Measurements from ENCODE around the gene OR51V1.
"Not testable (repeated sequence)": the region's sequence is repeated elsewhere in the genome, so short reads cannot be mapped to it uniquely, and the experiment has no call there.

The OR51V1 gene, protein sequence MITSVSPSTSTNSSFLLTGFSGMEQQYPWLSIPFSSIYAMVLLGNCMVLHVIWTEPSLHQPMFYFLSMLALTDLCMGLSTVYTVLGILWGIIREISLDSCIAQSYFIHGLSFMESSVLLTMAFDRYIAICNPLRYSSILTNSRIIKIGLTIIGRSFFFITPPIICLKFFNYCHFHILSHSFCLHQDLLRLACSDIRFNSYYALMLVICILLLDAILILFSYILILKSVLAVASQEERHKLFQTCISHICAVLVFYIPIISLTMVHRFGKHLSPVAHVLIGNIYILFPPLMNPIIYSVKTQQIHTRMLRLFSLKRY

DNA sequence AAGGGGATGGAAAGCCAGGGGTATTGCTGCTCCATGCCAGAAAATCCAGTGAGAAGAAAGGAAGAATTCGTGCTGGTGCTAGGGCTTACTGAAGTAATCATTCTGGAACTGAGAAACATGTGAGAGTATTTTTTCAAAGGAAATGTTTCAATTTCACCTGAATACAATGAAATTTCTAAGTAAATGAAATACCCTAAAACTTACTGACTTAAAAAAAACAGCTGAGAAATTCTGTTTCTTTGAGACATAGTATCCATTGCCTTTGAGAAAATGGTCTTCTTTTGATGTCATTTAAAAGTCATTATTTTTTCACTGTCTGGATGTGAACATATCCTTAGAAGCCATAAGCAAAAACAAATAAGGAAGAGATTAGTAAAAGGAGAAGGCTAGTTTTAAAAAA, at the start of gene OR51V1:
Gene OR51V1 (minus strand): TSS at position 101 of the 400 bp plus-strand sequence. CDS start 0 bp downstream, at position 101.
- no peak for DNase-seq

DNA sequence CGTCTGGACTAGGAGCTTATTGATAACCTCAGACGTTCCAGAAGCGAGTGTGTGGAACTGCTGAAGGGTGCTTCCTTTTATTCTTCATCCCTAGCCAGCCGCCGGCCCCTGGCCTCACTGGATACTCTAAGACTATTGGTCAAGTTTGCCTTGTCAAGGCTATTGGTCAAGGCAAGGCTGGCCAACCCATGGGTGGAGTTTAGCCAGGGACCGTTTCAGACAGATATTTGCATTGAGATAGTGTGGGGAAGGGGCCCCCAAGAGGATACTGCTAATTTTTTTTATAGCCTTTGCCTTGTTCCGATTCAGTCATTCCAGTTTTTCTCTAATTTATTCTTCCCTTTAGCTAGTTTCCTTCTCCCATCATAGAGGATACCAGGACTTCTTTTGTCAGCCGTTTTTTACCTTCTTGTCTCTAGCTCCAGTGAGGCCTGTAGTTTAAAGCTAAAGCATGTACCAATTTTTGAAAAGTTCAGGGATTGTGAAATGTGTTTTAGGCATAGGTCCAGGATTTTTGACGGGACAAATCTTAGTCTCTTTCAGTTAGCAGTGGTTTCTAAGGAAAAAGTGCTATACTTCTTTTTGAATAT, 49.4 kb upstream of the OR51V1 start, which contains the start of gene HBG1:
Gene HBG1 (minus strand): TSS at position 51 of the 590 bp plus-strand sequence. CDS start 53 bp downstream, outside the sequence.
- not testable (repeated sequence) for DNase-seq

DNA sequence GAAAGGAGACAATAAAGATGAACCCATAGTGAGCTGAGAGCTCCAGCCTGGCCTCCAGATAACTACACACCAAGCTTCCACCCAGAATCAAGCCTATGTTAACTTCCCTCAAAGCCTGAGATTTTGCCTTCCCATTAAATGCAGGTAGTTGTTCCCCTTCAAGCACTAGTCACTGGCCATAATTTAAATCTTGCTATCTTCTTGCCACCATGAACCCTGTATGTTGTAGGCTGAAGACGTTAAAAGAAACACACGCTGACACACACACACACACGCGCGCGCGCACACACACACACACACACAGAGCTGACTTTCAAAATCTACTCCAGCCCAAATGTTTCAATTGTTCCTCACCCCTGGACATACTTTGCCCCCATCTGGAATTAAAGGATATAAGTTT, 48.0 kb upstream of the OR51V1 start:
- DNase-seq, result not testable (repeated sequence)

DNA sequence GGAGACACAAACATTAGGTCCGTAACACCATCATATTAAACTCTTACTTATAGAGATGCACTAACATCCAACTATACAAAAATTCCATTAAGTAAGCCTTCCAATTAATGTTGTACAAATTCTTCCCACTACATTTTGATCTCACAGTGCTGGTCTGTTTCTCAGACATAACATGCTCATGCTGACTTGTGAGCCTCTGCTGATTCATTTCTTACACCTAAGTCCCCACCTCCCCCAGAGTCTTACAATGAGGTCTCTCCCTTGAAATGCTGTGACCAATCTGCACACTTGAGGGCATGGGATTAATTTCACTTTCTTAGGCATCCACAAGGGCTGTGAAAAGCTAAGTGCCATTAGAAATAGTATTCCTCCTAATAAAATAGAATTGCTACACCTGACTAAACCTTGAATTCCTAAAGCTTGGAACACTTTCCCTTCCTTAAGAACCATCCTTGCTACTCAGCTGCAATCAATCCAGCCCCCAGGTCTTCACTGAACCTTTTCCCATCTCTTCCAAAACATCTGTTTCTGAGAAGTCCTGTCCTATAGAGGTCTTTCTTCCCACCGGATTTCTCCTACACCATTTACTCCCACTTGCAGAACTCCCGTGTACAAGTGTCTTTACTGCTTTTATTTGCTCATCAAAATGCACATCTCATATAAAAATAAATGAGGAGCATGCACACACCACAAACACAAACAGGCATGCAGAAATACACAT, 47.1 kb upstream of the OR51V1 start:
- DNase-seq, result no peak

DNA sequence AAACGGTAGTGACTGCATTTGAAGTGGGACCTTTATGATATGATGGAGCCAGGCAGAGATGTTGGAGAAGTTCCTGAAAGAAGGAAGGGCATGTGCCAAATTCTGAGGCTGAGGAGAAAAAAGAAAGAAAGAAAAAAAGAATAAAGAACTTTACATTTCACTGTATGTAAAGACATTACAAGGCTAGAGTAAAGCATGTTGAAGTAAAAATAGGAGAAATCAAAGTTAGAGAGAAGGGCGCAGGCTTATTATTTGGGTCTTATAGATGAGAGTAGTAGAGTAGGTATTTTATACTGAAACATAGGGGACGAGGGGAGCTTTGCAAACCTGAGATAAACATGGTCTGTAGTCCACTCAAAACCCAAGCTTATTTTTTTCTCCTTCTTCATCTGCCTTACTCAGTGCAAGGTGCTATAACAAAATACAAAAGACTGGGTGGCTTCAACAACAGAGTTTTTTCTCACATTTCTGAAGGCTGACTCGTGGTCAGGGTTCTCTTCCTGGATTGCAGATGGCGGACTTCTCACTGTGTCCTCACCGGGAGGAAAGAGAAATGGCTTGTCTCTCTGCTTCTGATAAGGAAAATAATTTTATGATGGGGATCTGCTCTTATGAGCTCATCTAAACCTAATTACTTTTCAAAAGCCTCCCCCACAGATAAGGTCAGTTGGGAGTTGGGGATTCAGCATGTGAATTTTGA, 46.4 kb upstream of the OR51V1 start:
- no peak for DNase-seq

DNA sequence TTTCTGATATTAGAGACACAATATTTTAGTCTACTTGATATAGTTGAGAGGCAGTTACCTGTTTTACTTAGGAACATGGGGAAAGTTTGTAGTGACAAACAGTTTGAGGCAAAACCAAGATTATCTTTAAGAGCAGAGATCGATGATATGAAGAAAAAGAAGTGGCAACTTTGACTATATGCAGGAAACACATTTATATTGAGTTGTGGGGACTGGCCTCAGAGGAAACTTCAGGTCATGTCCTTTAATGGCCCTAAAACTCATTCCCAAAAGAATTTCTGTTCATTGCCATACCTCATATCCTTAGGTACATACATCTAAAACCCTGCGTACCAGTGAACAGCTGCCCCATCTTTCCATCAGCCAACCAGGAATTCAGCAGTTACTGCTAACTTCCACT, 44.7 kb upstream of the OR51V1 start:
- no peak for DNase-seq

DNA sequence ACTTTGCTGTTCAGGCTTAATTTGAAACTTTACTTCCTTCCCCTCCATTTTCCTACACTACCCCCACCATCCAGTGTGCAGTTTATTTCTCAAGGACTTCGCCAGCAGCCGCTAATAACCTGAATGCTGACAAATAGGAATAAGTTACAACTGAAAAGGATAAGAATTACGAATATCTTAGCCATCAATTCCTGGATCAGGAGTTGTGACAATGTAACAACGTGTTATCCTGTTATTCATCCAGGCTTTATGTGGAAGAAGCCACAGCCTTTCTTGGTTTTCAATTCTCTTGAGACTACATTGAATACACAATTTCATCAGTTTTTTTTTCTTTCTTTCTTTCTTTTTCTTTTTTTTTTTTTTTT, 43.3 kb upstream of the OR51V1 start:
- DNase-seq, result no peak

DNA sequence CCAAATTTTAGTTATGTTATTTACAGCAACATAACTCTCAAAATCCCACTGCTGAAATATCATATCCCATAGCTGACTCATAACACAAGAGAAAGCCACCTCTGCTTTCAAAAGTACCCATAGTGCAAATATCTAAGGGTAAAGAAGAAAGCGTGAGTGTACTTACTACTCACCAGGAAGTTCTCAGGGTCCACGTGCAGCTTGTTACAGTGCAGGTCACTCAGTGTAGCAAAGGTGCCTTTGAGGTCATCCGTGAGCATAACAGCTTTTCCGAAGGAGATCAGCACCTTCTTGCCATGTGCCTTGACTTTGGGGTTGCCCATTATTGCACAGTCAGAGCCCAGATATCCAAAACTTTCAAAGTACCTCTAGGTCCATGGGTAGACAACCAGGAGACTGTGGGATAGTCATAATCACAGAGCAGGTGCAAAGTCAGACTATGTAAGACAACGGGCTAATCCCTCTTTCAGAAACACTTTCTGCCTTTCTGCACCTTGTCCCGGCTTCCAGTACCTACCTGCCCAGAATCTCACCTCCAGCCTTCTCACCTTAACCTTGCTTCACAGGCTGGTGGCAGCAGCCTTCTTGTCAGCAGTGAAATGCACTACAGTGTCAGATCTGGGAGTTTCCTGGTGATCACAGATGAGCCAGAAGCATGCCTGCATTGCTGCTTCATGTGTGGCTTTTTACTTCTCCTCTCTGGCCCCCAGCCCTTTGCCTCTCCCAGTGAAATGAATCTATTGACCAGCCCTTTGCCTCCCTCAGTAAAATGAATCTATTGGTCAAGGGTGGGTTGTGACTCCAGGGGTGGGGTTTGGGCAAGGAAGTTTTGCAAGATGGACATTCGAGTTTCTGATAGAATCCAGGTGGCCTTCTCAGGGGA, 42.7 kb upstream of the OR51V1 start:
- DNase-seq, result no peak

DNA sequence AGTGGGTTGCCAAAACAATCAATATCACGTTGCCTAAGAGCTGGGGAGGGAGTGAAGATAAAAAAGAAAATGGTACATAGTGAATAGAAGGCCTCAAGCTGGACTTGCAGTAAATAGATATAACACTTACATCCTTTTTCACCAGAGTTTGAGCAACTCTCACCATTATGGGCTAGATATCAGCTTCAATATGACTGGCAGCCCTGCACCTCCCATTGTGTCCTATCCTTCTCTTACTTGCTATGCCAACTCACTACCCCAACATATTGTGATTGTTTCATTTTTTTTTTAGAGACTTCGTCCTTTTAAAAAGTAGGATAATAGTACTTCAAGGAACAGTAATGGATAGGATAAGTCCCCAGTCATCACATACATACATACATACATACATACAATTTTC, 41.7 kb upstream of the OR51V1 start:
- no peak for DNase-seq

DNA sequence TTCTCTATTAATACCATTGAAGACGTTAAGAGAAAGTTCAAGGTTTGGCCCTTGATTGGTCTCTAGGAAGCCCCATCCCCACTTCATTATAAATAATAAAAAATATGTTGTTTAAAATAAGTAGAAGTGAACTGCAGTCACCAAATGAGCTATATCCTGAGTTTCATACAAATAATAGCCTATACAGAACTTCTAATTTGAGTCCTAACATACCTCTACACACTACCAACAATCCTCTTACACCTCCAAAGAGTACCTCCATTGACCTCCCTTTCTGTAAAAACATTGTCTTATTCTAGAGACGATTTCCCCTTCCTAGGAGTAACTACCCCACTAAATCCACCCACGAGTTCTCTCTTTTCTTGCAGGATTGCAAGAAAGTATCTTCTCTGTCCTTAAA, 41.0 kb upstream of the OR51V1 start:
- no peak for DNase-seq

DNA sequence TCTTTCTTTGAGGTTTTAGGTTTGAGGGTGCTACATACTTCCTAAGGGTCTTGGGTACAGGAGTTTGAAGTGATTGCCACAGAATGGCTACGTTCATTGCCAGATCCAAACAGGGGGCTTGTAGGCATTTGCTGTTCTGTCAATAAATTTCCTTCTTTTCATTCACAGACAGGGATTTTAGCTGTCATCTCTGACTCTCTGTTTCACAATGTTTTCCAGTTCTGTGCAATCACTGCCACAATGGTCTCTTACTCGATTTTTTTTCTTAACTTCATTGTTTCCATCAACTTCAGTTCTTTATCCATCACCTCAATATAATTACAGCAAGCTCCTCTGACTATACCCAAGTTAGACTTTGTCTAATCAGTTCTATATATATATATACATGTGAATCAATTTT, 40.0 kb upstream of the OR51V1 start:
- DNase-seq, result no peak

DNA sequence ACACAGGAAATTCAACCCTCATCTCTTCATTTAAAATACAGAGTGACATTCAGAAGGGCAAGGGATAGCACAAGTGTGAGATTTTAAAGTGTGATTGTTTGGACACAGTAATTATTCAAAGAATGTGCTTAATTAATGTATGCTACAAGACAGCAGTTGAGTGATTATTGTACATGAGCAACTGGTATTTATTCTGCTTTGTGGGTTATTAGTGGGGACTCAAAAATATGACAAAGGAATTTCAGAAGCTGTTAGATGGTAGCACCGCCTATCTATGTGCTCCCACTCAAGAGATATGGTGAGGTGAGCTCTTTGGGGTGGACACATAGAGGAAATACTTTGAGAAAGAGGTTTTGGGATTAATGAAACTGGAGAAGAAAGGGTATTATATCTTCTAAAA, 39.6 kb upstream of the OR51V1 start:
- no peak for DNase-seq

DNA sequence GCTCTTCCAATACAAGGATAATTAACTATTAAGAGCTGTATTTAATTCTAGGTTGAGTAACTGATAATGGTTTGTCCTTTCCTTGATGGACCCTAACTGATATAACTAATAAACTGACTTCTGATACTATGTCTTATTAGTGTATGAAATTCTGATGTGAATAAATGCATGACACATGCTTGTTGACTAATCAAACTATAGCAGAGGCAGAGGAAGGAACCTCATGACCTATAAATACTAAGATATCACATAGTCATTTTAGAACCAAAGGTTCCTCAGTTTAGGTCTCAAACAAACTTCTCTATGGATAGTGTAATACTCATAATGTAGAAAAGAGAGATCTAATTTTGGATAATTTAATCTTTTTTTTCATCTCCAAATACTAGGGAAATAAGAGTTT, 38.6 kb upstream of the OR51V1 start:
- no peak for DNase-seq

DNA sequence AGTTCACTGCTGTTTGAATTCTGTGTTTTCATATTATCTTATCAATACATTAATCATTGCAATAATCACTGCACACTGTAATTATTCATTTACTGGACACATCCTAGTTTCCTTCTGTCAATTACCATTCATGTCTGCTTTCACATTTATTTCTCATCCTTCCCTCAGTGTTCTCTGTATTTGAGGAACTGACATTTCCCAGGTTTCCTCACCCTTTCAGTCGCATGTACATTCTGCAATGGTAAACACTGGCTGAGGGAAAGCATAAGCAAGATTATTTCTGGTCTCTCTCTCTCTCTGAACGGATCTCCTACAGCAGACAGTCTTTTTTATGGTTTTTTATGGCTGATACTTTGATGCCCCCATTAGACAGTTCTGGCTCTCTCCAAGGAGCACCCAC, 38.0 kb upstream of the OR51V1 start:
- DNase-seq, result no peak

DNA sequence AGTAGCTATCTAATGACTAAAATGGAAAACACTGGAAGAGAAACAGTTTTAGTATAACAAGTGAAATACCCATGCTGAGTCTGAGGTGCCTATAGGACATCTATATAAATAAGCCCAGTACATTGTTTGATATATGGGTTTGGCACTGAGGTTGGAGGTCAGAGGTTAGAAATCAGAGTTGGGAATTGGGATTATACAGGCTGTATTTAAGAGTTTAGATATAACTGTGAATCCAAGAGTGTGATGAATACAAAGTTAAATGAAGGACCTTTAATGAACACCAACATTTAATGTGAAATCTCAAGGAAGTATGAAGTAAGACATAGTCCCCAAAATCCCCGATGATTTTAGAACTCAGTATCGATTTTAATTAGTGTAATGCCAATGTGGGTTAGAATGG, 36.9 kb upstream of the OR51V1 start:
- no peak for DNase-seq

DNA sequence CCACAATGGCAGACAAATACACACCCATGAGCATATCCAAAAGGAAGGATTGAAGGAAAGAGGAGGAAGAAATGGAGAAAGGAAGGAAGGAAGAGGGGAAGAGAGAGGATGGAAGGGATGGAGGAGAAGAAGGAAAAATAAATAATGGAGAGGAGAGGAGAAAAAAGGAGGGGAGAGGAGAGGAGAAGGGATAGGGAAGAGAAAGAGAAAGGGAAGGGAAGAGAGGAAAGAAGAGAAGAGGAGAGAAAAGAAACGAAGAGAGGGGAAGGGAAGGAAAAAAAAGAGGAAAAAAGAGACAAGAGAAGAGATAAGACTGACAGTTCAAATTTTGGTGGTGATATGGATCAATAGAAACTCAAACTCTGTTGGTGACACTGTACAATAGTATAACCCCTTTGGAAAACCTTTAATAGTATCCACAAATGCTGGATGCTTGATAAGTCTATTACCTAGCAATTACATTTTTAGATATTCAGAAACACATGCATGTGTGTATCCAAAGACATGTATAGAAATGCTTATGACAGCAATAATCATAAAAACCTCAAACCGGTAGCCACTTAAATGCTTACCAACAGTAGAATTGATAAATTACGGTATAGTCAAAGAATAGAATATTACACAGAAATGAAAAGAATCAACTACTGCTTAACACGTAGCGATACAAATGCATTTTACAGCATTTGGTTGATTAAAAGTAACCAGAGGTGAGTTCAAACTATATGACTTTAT, 35.0 kb upstream of the OR51V1 start:
- no peak for DNase-seq

DNA sequence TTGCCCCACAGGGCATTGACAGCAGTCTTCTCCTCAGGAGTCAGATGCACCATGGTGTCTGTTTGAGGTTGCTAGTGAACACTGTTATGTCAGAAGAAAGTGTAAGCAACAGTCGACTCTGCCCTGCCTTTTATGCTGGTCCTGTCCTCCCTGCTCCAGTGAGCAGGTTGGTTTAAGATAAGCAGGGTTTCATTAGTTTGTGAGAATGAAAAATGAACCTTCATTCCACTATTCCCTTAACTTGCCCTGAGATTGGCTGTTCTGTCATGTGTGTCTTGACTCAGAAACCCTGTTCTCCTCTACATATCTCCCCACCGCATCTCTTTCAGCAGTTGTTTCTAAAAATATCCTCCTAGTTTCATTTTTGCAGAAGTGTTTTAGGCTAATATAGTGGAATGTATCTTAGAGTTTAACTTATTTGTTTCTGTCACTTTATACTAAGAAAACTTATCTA, 33.9 kb upstream of the OR51V1 start, which contains the start of gene HBD:
Gene HBD (minus strand): TSS at position 103 of the 454 bp plus-strand sequence. CDS start 50 bp downstream, at position 53.
- DNase-seq, result no peak

DNA sequence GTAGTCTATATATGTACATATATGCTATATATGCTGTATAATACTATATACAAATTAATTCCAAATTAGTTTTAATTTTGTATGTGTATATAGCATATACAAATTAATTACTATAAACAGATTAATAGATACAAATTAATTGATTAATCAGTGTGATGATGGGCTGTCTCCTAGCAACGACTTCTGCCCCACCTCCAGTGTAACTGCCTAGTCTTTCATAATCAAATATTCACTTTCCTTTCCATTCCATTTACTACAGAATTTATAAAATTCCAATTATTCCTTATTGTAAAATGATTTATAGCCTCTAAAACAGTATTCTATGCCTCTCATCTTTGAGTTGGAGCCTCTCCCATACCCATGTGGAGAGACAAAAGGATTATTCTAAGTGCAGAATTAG, 32.8 kb upstream of the OR51V1 start:
- no peak for DNase-seq

DNA sequence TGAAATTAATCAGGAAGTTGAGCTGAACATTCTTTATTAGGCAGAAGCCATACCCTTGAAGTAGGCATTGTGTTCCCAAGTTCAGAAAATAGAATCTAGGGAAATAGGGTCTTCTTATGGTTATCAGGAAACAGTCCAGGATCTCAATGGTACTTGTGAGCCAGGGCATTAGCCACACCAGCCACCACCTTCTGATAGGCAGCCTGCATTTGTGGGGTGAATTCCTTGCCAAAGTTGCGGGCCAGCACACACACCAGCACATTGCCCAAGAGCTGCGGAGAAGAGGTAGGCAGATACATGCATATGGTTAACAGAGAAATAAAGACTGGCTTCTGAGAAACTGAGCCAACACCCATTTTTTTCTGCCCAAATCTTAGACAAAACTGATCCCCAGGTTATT, 32.3 kb upstream of the OR51V1 start:
- no peak for DNase-seq

DNA sequence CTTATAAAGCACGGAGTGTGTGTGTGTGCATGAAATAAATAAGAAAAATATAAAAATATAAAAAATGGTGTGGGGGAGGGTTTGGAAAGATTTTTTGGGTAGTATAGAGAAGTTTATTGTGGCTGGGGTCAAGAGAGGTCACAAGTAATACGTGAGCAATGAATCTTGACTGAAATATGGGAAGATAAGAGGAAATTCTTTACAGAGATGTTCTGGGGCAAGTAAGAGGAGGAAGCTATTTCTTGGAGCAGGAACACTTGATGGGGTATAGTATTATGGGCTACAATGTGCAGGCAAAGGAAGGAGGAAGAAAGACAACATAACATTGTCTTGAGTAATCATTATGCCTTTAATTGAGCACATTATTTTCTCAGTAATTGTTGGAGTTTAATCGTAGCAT, 31.7 kb upstream of the OR51V1 start:
- no peak for DNase-seq

DNA sequence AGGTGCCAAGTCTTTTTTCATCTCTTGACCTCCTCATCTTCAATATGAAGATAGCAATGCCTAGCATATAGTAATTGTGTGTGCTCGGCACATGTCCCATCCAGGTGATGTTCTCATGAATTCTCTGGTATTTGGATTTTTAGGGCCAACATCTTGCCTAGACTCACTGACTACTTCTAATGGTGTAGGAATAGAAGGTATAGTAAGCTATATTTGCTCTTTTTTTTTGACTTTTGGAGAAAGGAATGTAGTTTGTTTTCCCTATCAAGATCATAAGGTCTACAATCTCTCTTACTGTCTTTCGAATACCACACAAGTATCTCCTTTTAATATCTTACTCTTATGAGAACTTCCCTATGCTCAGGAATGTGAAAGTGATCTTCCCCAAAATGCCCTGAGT, 30.6 kb upstream of the OR51V1 start:
- no peak for DNase-seq

DNA sequence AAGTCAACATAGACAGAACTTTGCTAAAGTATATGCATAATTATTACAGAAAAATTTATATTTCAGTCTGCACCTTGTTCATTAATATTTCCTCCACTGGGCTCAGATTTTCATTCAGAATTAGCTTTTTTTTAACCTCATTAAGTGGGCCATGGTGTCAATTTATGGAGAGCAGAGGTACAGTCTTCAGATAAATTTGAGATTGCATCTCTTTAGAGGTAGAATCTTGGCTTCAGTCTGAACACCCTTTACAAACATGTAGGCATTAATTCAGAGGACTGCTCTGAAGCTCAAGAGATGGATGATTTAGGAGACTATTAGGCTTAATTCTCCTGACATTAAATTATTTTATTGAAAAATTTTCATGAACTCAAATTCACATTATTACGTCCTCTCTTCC, 29.8 kb upstream of the OR51V1 start:
- no peak for DNase-seq
